Fibroblast of the conjunctiva (primary cell): Measurements from ENCODE around the gene ABI3.
"Not testable (repeated sequence)": the region's sequence is repeated elsewhere in the genome, so short reads cannot be mapped to it uniquely, and the experiment has no call there.

ENCODE experiments used
- DNase-seq: peaks from one replicate; pipeline ENCODE4 v3.0.0-alpha.2; 2010; ENCODE audit warnings: low read depth

Gene ABI3, protein sequence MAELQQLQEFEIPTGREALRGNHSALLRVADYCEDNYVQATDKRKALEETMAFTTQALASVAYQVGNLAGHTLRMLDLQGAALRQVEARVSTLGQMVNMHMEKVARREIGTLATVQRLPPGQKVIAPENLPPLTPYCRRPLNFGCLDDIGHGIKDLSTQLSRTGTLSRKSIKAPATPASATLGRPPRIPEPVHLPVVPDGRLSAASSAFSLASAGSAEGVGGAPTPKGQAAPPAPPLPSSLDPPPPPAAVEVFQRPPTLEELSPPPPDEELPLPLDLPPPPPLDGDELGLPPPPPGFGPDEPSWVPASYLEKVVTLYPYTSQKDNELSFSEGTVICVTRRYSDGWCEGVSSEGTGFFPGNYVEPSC

DNA sequence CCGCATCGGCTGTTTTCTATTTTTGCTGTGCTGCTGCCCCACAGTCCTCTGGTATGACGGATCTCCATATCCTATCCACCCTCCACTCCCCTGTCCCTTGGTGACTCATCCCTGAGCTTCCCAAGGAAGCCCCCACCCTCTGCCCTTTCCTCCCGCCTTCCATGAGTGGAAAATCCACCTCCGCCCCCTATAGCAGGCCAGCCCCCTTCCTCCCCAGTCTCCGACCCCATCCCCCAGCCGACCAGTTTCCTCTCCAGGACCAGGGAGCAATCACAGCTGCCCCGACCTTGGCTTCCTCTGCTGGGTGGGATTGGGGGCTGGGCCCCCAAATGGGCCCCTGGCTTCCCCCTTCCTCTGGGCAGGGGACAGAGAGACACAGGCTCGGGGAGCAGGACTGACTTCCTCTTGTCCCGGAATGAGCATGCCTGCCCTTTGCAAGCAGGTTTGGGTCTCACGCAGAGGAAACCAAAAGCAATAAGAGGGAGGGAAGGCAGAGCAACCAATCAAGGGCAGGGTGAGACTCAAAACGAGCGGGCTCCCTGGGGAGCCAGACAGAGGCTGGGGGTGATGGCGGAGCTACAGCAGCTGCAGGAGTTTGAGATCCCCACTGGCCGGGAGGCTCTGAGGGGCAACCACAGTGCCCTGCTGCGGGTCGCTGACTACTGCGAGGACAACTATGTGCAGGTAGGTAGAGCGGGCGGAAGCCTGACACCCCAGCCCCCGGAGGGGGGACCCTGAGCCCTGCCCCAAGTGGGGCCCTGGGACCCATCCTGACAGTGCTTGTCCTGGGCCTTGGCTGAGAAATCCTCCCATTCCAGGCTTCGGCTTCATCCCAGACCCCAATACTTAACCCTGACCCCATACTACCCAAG, at the start of gene ABI3, which contains the start of gene GNGT2:
TSS of gene ABI3 (plus strand) at position 550 of the 872 bp plus-strand sequence. CDS start at position 568, 18 bp downstream.
TSS of gene GNGT2 (minus strand) at position 417 of the 872 bp plus-strand sequence. CDS start 3,152 bp downstream, outside the sequence.
- no peak for DNase-seq

DNA sequence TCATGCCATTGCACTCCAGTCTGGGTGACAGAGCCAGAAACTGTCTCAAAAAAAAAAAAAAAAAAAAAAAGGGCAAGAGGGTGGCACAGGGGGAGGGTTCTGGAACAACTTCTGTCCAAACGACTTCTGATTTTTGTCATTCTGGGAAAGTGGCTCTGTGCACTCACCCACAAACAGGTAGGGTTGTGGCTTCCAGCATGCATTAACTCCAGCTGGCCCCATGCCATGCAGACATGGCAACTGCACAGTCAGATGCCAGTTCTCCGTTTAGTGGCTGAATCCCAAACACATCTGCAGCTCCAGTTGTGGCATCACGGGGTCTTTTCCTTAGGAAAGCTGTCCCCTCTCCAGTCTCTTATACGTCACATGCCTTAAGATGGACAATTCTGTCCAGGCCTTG, 47.6 kb upstream of the ABI3 start:
- no peak for DNase-seq

DNA sequence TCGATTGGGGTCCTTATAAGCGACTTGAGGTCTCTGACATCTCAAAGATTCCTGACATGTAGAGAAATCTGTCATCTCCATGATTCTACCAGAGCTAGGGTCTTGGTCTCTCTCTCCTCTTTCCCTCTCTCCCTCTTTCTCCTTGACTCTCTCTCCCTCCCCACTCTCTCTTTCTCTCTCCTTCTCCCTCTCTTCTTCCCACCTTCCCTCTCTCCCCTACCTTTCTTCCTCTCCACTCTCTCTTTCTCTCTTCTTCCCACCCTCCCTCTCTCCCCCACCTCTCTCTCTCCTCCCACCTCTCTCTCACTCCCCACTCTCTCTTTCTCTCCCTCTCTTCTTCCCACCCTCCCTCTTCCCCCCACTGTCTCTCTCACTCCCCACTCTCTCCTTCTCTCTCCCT, 45.4 kb upstream of the ABI3 start:
- no peak for DNase-seq

DNA sequence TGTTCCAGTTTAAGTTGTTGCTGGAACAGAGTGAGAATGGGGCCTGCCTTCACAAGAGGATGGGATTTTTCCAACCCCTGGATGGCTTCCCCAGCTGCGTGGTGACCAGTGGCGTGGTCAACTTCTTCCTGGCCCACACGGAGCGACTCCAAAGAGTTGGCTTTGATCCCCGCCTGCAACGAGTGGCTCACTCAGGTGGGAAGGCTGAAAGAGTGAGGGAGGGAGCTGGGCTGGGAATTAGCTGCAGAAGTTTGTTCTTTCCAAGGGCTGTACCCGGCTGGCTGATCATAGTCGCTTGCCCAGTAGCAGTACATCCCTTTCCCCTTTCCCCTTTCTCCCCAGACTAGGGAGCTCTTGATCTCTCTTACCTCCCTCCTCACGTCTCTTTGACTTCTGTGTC, 41.8 kb upstream of the ABI3 start:
- DNase-seq, result no peak

DNA sequence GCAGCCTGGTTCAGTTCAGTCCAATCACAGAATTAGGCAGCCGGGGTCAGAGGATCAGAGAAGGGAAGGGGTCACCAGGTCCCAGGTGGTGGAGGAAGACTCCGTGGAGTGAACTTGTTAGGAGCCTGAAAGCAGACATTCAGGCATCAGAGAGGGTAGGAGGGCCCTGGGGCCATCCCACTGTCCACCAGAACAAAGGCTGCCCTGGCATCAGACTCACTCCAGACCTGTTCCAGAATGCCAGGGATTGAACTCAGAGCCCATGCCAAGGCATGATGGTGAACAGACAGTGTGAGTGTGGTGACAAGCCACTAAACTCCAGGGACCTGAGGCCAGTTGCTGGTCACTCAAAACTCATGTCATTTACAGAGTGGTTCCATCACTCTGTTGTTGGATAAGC, 40.3 kb upstream of the ABI3 start:
- no peak for DNase-seq

DNA sequence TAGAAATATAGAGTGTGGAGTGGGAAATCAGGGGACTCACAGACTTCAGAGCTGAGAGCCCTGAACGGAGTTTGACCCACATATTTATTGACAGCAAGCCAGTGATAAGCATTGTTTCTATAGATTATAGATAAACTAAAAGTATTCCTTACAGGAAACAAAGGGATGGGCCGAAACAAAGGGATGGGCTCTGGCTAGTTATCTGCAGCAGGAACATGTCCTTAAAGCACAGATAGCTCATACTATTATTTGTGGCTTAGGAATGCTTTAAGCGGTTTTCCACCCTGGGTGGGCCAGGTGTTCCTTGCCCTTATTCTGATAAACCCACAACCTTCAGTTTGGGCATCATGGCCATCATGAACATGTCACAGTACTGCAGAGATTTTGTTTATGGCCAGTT, 39.8 kb upstream of the ABI3 start:
- DNase-seq, result not testable (repeated sequence)

DNA sequence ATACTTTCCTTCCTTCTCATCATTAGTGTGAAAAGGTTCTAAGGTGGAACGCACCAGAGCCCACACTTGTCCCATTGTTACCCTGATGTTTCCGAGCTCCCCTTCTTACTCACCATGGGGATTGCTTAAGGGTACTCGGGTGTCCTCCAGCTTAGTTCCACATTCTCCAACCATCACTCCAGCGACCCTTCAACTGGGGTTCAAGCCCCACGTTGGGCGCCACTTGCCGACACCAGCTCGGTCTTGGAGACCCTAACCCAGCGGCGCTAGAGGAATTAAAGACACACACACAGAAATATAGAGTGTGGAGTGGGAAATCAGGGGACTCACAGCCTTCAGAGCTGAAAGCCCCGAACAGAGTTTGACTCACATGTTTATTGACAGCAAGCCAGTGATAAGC, 34.5 kb upstream of the ABI3 start:
- DNase-seq, result not testable (repeated sequence)

DNA sequence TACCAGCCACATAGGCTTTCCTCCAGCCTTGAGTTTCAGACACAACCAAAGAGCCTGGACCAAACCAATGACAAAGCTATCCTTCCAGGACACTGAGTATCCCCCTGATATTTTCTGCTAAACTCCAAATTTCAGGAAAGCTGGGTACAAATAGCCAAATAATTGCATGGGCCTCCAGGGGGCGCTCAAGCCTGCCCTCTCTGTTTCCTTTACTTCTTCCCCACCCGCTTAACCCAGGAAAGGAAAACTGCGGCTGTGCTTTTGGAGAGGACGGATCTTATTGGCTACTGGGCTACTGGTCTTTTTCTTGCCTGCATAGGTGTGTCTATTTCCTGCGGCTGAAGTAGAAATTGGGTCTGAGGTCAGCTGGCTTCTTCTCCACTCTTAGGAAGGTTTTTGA, 30.2 kb upstream of the ABI3 start:
- peak; percentile 27 for DNase-seq

DNA sequence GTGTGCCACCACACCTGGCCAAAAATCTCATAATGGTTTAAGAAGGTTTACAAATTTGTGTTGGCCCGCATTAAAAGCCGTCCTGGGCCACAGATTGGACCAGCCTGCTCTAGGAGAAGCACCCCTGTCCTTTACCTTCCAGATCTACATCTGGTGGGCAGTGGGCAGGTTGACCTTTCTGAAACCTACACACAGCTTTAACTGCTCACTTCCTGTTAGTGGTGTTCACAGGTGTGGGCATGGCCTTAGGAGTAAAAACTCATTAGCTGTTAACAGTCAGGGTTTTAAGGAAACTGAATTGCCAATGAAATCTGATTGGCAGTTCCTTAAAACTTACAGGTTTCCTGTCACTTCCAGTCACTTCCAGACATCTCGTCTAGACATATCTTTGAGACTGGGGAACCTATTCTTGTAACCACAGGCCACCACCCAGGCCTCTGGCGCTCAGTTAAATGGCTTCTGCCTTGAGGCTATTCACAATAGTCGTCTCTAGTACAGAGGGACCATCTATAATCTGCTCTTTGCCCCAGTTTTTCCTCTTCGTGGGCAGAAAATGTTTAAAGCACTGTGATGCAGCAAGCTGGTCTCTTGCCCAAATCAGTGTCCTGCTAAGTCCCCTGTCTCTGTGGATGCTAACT, 29.4 kb upstream of the ABI3 start:
- DNase-seq, result no peak

DNA sequence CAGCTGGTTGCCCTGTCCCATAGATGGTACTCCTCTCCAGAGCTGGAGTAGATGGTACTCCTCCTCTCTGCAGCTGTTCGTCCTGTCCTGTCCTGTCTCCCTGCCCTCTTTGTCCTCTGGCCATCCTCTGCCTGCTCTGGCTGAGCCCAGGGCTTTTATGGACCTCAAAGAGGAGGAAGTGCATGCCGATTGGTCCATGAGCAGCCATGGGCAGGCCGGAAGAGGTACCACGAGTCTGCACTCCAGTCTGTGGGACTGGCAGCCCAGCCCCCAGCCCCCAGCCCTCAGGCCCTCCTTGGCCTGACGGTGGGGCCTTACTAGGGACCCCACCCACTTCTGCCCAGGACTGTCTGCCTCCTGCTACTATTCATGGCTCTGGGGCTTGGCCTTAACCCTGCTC, 27.2 kb upstream of the ABI3 start:
- DNase-seq, result no peak

DNA sequence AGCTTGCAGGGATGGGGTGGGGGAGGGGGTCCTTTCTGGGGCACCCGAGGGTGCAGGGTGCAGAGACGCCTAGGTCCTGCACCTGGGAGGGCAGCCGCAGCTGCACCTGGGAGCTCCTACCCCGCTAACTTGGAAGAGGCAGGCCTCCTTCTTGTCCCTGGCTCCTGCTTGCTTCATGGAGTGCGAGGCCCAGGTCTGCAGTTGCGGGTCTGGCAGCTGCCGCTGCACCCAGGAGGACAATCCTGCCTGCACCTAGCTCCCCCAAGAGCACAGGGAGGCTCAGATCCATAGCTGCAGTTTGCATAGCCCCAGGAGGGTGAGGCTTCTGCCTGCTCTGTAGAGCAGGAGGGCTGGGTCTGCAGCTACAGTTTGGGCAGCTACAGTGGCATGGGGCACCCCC, 26.7 kb upstream of the ABI3 start:
- DNase-seq, result no peak

DNA sequence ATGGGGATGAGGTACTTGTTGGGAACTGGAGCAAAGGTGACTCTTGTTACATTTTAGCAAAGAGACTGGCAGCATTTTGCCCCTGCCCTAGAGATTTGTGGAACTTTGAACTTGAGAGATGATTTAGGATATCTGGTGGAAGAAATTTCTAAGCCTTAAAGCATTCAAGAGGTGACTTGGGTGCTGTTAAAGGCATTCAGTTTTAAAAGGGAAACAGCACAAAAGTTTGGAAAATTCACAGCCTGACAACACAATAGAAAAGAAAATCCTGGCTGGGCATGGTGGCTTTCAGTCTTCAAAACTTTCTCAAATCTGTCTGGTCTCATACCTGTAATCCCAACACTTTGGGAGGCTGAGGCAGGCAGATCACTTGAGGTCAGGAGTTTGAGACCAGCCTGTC, 26.0 kb upstream of the ABI3 start:
- not testable (repeated sequence) for DNase-seq

DNA sequence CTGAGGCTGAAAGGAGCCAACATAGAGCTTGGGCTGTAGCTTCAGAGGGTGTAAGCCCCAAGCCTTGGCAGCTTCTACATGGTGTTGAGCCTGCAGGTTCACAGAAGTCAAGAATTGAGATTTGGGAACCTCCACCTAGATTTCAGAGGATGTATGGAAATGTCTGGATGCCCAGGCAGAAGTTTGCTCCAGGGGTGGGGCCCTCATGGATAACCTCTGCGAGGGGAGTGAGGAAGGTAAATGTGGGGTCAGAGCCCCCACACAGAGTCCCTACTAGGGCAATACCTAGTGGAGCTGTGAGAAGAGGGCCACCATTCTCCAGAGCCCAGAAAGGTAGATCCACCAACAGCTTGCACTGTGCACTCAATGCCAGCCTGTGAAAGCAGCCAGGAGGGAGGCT, 25.1 kb upstream of the ABI3 start:
- DNase-seq, result not testable (repeated sequence)

DNA sequence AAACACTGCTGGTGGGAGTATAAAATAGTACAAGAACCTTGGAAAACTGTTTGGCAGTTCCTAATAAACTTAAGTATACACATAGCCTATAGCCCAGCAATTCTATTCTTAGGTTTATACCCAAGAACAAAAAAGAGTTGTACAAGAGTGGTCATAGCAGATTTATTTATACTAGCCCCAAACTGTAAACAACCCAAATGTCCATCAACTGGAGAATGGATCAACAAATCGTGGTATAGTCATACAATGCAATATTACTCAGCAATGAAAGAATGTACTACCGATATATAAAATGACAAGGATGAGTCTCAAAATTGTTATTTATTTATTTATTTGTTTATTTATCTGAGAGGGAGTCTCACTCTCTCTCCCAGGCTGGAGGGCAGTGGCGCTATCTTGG, 23.2 kb upstream of the ABI3 start:
- no peak for DNase-seq

DNA sequence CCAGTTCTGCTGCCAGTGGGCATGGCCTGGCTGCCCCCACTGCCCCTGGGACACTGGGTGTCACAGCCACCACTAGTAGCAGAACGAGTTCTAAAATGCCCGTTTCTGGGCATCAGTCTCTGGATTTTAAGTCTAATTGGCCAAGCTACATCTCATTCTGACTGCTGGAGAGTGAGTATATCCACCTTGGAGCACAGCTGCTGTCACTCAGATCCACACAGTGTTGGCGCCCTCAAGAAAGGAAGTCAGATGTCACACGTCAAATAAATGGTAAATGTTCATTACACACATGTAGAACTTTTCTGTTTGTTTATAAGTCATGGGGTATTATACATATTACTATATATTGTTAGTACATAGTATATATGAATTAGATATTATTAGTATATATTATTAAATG, 19.6 kb upstream of the ABI3 start:
- DNase-seq, result no peak

DNA sequence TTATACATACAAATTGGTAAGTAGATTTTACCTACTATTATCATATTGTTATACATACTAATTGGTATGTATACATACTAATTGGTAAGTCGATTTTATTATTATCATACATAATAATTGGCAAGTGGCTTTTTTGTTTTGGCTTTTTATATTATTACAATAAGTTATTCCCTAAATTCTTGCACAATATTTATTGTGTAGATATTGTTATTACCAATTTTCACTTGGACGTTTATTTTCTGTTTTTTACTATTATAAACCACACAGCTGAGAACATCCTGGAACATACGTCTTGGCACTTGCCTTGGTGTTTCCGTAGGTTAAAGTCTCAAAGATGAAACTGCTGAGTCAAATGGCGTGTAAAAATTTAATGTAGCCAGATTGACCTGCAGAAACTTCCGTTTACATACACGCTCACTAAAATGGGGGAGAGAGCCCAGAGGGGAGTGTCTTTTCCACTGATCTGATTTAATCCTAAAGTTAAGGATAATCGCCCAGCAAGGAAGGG, 19.0 kb upstream of the ABI3 start:
- no peak for DNase-seq

DNA sequence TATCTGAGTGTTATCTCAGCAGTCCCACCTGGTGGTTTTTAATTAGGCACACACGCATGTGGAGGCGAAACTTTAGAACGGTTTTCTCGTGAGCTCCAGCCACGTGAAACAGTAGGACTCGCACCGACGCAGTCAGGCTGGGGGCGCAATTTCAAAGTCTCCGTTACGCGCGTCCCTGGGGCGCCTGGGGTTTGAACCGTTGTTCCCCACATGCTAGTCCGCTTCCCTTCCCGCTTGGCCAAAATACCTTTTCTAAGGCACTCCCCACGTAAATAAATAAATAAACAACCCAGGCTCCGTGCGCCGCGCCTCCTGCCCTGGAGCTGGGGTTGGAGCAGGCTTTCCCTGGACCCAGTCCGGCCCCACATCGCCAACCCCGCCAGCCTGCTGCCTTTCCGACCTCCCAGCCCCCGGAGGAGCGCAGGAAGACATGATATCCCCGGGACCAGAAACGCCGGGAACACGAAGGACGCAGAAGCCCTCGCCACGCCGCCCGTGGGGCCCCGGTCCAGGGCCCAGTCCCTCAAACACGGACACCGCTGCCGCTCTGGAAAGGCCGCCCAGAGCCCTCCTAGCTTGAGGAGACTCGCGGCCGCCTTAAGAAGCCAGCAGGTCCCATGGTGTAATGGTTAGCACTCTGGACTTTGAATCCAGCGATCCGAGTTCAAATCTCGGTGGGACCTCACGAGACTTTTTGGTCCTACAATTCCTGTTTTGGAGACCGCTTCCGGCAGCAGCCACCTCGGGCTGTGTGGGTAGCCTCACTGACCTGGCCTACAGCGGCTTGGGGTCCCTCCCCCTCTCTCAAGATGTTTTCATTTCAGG, 18.4 kb upstream of the ABI3 start:
- DNase-seq, result peak; percentile 83

DNA sequence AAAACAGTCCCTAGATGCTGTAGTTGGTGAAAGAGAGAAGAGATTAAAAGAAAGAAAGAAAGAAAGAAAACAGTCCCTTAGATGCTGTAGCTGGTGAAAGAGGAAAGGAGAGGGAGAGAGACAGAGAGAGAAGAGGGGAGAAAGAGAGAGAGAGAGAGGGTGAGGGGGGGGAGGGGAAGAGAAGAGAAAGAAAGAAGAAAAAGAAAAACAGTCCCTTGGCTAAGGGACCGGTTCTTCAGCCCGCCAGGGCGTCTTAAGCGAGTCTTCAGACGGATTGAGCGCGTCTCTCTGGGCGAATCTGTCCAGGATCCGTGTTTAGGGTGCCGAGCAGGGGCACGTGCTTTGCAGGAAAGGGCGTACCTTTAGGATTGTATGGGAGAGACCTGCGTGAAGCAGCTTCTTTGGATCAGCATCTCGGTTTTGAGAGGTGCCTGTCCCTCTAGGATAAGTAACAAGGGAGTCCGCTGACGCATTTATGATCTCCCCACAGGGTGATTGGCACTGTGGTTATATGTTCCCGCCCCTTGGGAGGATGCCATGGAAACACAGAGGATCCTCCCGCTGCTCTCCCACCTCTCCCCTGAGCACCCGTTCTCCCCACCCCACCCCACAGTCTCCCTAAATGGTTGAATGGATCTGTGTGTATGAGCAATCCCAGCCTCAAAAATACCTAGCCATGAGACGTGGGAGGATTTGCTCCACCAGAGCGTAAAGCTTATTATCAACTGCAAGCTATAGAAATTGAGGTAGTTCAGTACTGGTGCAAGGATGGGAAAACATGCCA, 16.8 kb upstream of the ABI3 start:
- peak; percentile 38 for DNase-seq

DNA sequence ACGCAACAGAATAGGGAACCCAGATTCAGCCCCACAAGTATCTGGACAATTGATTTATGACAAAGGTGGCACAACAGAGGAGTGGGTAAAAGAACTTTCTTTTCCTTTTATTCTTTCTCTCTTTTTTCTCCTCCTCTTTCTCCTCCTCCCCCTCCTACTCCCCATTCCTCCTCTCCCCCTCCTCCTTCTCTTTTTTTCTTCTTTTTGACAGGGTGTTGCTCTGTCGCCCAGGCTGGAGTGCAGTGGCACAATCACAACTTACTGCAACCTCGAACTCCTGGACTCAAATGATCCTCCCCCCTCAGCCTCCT, 16.3 kb upstream of the ABI3 start:
- DNase-seq, result no peak

DNA sequence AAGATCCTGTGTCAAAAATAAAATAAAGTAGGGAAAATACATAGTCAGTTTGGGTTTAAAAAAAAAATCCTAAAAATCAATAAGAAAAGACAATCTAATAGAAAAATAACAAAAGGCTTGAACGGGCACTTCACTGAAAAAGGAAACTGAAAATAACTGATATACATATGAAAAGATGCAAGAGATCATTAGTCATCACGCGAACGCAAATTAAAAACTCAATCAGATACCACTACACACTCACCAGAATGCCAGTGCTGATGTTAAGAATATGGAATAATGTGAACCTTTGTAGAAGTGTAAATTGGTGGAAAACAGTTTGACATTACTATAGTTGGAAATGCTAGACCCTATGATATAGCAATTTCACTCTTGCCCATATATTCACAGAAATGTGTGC, 14.8 kb upstream of the ABI3 start:
- no peak for DNase-seq

DNA sequence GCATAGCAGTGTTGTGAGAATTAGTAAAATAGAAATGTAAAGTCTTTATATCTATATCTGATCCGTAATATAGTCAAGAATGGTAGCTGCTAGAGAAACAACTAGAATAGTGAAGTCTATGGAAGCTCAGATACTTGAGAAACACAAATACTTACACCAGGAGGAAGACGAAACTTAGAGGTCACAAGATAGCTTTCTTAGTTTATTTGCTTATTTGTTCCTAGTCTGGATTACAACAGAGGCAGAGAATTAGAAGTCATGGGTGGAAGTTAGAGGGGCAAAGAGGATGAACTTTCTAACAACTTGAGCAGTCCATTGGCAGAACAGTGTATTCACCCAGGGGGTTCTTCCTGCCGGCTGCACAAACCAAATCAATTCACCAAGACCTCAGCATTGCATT, 14.0 kb upstream of the ABI3 start:
- no peak for DNase-seq
